ENCODE results near the gene DENND6B. TPM values are rescaled to one million over a fixed set of nuclear protein-coding genes. Genes with fewer than 3 reads are reported as not detected.

DENND6B gene
- total RNA-seq (2021; ENCODE audit: unreplicated experiment) (11.0 TPM), Bru-seq, nascent RNA (percentile 50 among the genes with signal in this experiment), BruChase-seq, experiment 1, labeled RNA remaining after a 6-hour chase (percentile 56 among the genes with signal in this experiment), BruChase-seq, experiment 2, labeled RNA remaining after a 2-hour chase (percentile 55 among the genes with signal in this experiment)
- 7.8 and 9.1 TPM in 2 replicates for polyA plus RNA-seq (2012)
- long read RNA-seq, full-length matches to known transcripts, result 3 of 25 reads
- long read RNA-seq, partial matches to known transcripts, result 5 of 25 reads
- long read RNA-seq, other reads (novel, unspliced or antisense), result 17 of 25 reads

DNA sequence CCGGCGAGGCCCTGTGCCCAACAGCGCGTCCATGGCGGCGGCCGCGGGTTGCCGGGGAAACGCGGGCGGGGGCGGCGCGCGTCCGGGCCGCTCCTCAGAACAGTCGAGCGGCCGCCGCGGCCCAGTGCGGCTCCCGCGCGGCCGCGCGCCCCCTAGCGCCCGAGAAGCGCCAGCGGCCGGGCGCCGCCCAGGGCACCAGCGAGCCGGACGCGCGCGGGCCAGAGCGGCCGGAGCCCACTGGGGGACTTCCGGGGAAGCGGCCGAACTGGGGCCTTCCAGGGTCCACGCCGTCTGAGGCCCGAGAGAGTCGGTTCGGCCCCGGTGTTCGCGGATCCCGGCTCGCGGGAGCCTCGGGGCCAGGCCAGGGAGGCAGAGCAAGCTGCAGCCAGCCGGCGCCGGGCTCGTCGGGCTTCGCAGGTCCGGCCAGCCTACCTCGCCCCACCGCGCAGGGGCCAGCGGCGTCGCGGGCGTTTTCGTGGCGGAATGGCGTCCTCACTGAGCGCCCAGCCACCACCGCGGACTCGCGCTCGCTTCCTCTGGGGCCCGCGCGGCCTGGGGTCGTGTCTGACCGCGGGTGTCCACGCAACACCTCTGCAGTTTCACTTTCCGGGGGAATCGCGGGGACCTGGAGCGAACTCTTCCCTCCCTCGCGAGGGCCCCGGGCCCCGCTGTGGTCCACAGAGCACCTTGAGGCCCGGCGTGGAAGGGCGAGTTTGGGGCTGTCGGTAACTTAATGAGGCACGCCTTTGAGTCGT is at the start of gene DENND6B:
DENND6B (minus strand) TSS at position 57 of the 755 bp plus-strand sequence; CDS start at position 33, 24 bp downstream.
- CTCF ChIA-PET, result no interaction called here
- POLR2A ChIA-PET, result interaction anchor here (1.5 kb wide), 1 partner anchor 22 kb away, joined by 5 read pairs; no protein-coding TSS in a partner anchor
- intact Hi-C loops (cut with micrococcal nuclease), result loop anchor here (1.0 kb wide), 1 partner anchor 53 kb away; no protein-coding TSS in a partner anchor
- TF ChIP-seq EZH2phosphoT487 (IDR thresholded peaks at IDR 0.05; ENCODE audit: borderline replicate concordance), result no peak
- TF ChIP-seq FOSL1 (IDR thresholded peaks at IDR 0.05; ENCODE audit: low read depth), result no peak
- no peak for TF ChIP-seq SRF (IDR thresholded peaks at IDR 0.05; ENCODE audit: low read depth)
- TF ChIP-seq JUND (IDR thresholded peaks at IDR 0.05), result no peak
- peak; percentile 99 for TF ChIP-seq ZFX (IDR thresholded peaks at IDR 0.05)
- no peak for TF ChIP-seq CEBPB (IDR thresholded peaks at IDR 0.05; ENCODE audit: low read depth)
- no peak for TF ChIP-seq SP1 (IDR thresholded peaks at IDR 0.05; ENCODE audit: low read depth)
- no peak for TF ChIP-seq SIN3A (IDR thresholded peaks at IDR 0.05; ENCODE audit: low read depth)
- TF ChIP-seq ZBTB33 (IDR thresholded peaks at IDR 0.05; ENCODE audit: extremely low read depth, insufficient replicate concordance, low read length), result no peak
- TF ChIP-seq EGR1 (IDR thresholded peaks at IDR 0.05; ENCODE audit: low read depth), result peak; percentile 75
- TF ChIP-seq YY1 (IDR thresholded peaks at IDR 0.05; ENCODE audit: extremely low read depth, insufficient replicate concordance, low read depth, low read length), result peak; percentile 63
- TF ChIP-seq POLR2A (IDR thresholded peaks at IDR 0.05; ENCODE audit: borderline replicate concordance, extremely low read depth, insufficient read depth, insufficient read length), result peak; percentile 77
- TF ChIP-seq CBX3 (IDR thresholded peaks at IDR 0.05; ENCODE audit: low read depth), result no peak
- TF ChIP-seq, protein P1, sequence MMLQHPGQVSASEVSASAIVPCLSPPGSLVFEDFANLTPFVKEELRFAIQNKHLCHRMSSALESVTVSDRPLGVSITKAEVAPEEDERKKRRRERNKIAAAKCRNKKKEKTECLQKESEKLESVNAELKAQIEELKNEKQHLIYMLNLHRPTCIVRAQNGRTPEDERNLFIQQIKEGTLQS (IDR thresholded peaks at IDR 0.05), result no peak
- no peak for TF ChIP-seq ZNF274 (IDR thresholded peaks at IDR 0.05; ENCODE audit: low read depth, low read length)
- peak; percentile 79 for TF ChIP-seq POLR2AphosphoS5 (IDR thresholded peaks at IDR 0.05; ENCODE audit: low read depth, low read length)
- TF ChIP-seq REST (IDR thresholded peaks at IDR 0.05; ENCODE audit: low read depth), result no peak
- no peak; the same call in 1 of the 2 replicates for TF ChIP-seq ELF1 (IDR thresholded peaks at IDR 0.05; ENCODE audit: borderline replicate concordance, low read depth)
- no peak for TF ChIP-seq EZH2 (IDR thresholded peaks at IDR 0.05)
- TF ChIP-seq TCF7L2 (IDR thresholded peaks at IDR 0.05; ENCODE audit: borderline replicate concordance, extremely low read depth, insufficient read depth, insufficient read length), result no peak
- peak; percentile 57 for TF ChIP-seq MAX (IDR thresholded peaks at IDR 0.05)

More for the DNA sequence above, at the start of gene DENND6B:
- H3K4me1 ChIP-seq (ENCODE audit: control insufficient read depth in 1 of 2, insufficient read depth in 2 of 2, low read length in 2 of 2), result peaks cover 41 to 61% of the 10 kb centered on the region in 2 experiments
- H2AFZ ChIP-seq (ENCODE audit: low read depth, low read length, poor library complexity, severe bottlenecking), result no peak within 1 kb of the TSS
- H3K4me2 ChIP-seq (ENCODE audit: low read length), result peak within 1 kb of the TSS; percentile 97
- H3K9ac ChIP-seq (ENCODE audit: low read length), result peak within 1 kb of the TSS; percentile 88
- BruUV-seq (replicated peaks), result no TSS peak
- peak within 1 kb of the TSS; percentile 83 for H3K27ac ChIP-seq (ENCODE audit: low read depth, low read length)
- H3K4me3 ChIP-seq (replicated peaks in 1 of 2; ENCODE audit: low read depth in 1 of 2, low read length in 2 of 2), result peak within 1 kb of the TSS; percentile 63 to 80
- no peaks in the 10 kb centered on the region for H3K36me3 ChIP-seq (ENCODE audit: control insufficient read depth in 1 of 2, insufficient read depth in 2 of 2, low read length in 2 of 2)
- H4K20me1 ChIP-seq (ENCODE audit: insufficient read depth), result no peaks in the 10 kb centered on the region
- no peak for DNase-seq (ENCODE audit: low read depth, low spot score)
- ATAC-seq, result peak; percentile 94
- H3K79me2 ChIP-seq (ENCODE audit: insufficient read depth, low read length), result peaks cover 3% of the 10 kb centered on the region; the same call in 1 of the 2 replicates
- no peaks in the 10 kb centered on the region for H3K9me3 ChIP-seq (ENCODE audit: control insufficient read depth in 1 of 2, insufficient read depth in 1 of 2, low read depth in 1 of 2, low read length in 2 of 2)
- RAD21 ChIA-PET (ENCODE audit: low non-redundant PET in 1 of 2, low total read pairs in 2 of 2, uncharacterized antibody in 2 of 2, unreplicated experiment in 2 of 2), result interaction anchor here in 1 of 2 experiments (1.0 to 1.3 kb wide), 3 partner anchors 21 to 205 kb away, joined by 3 read pairs; no protein-coding TSS in a partner anchor
- no peaks in the 10 kb centered on the region for H3K9me2 ChIP-seq (ENCODE audit: insufficient read depth)
- H3K27me3 ChIP-seq (ENCODE audit: insufficient read depth, low read length), result no peaks in the 10 kb centered on the region
